Left ventricle myocardium inferior (tissue), 1 donor: ENCODE measurements around the gene ZBTB7B. TPM values are rescaled to one million over a fixed set of nuclear protein-coding genes. Genes with fewer than 3 reads are reported as not detected.

Experiments used
- DNase-seq: peaks from one replicate; pipeline ENCODE4 v3.0.0-alpha.2; 2020
- H3K27ac ChIP-seq: fragments of 200-600 bp; replicated peaks from 2 replicates; pipeline ENCODE4 v1.8.0; 2021
- H3K27me3 ChIP-seq: fragments of 200-600 bp; 2 replicates; pipeline ENCODE4 v1.8.0; 2021; ENCODE audit warnings: low read depth
- H3K36me3 ChIP-seq: fragments of 200-600 bp; 2 replicates; pipeline ENCODE4 v1.8.0; 2021
- H3K4me1 ChIP-seq: fragments of 200-600 bp; 2 replicates; pipeline ENCODE4 v1.8.0; 2021
- H3K4me3 ChIP-seq: fragments of 200-600 bp; 2 replicates; pipeline ENCODE4 v1.8.0; 2021; ENCODE audit warnings: mild to moderate bottlenecking, moderate library complexity
- H3K9me3 ChIP-seq: fragments of 200-600 bp; replicated peaks from 2 replicates; pipeline ENCODE4 v1.8.0; 2021
- CTCF ChIP-seq: fragments of 200-600 bp; IDR thresholded peaks from 2 replicates; pipeline ENCODE4 v1.8.0; 2021; ENCODE audit warnings: antibody characterized with exemption, mild to moderate bottlenecking, borderline replicate concordance
- intact Hi-C: fragments of 100-400 bp; cut with micrococcal nuclease; formaldehyde crosslinking; loops from one replicate; pipeline ENCODE4 v1.11.0; 2022
- total RNA-seq: library from RNA; stranded (reverse); fragmentation: NEBNext Ultra II Directional; extraction: Animal tissue kit (Norgen Biotek cat#: 25700); gene quantifications from one replicate; pipeline ENCODE4 v1.2.1, GENCODE V29; 2021
- donor health status: DM: no; HTN: yes; CAD: no; lungs with severe emphysema.

ZBTB7B gene
- total RNA-seq, 1 donor from 2014 or later: 42.8 TPM

GRCh38 chr1:155009742-155010141 is 7.1 kb downstream of the ZBTB7B start:
- peak overlapping the region; percentile 95 for H3K27ac ChIP-seq
- no peak for DNase-seq

GRCh38 chr1:155010211-155010918 is 7.8 kb downstream of the ZBTB7B start:
- no peaks in the 10 kb centered on the region for H3K9me3 ChIP-seq
- TF ChIP-seq CTCF: no peak
- H3K27ac ChIP-seq: peak overlapping the region; percentile 95
- intact Hi-C loops: no loop called here
- H3K27me3 ChIP-seq: no peaks in the 10 kb centered on the region
- peaks cover 85% of the 10 kb centered on the region for H3K4me1 ChIP-seq
- no peak for DNase-seq
- peaks cover 15% of the 10 kb centered on the region for H3K36me3 ChIP-seq
- H3K4me3 ChIP-seq: peak overlapping the region; percentile 45

More at GRCh38 chr1:155009742-155010141, 7.1 kb downstream of the ZBTB7B start:
- TF ChIP-seq CTCF: no peak
- H3K36me3 ChIP-seq: peaks cover 9% of the 10 kb centered on the region
- no peaks in the 10 kb centered on the region for H3K9me3 ChIP-seq
- no peaks in the 10 kb centered on the region for H3K27me3 ChIP-seq
- intact Hi-C loops: no loop called here
- H3K4me3 ChIP-seq: peak overlapping the region; percentile 45
- H3K4me1 ChIP-seq: peaks cover 92% of the 10 kb centered on the region

GRCh38 chr1:155011004-155011416 is 8.4 kb downstream of the ZBTB7B start:
- no peak for DNase-seq

GRCh38 chr1:155011437-155012025 is 8.9 kb downstream of the ZBTB7B start:
- no peak for DNase-seq
- intact Hi-C loops: no loop called here
- H3K4me3 ChIP-seq: no peak overlapping the region
- H3K36me3 ChIP-seq: peaks cover 27% of the 10 kb centered on the region
- no peaks in the 10 kb centered on the region for H3K27me3 ChIP-seq
- no peaks in the 10 kb centered on the region for H3K9me3 ChIP-seq
- peak overlapping the region; percentile 95 for H3K27ac ChIP-seq
- no peak for TF ChIP-seq CTCF
- peaks cover 74% of the 10 kb centered on the region for H3K4me1 ChIP-seq

More at GRCh38 chr1:155011004-155011416, 8.4 kb downstream of the ZBTB7B start:
- Histone ChIP-seq H3K36me3 (peaks cover 21% of the 10 kb centered on the region), H3K27ac (peak overlapping the region; percentile 95), H3K4me1 (peaks cover 79% of the 10 kb centered on the region), H3K9me3 (no peaks in the 10 kb centered on the region), H3K27me3 (no peaks in the 10 kb centered on the region), H3K4me3 (no peak overlapping the region)
- intact Hi-C loops: no loop called here
- no peak for TF ChIP-seq CTCF

- TF ChIP-seq CTCF: no peak
- Histone ChIP-seq H3K27me3 (no peaks in the 10 kb centered on the region), H3K27ac (peak overlapping the region; percentile 95), H3K9me3 (no peaks in the 10 kb centered on the region), H3K4me1 (peaks cover 74% of the 10 kb centered on the region), H3K36me3 (peaks cover 30% of the 10 kb centered on the region), H3K4me3 (peak overlapping the region; percentile 14)
- peak; percentile 69 for DNase-seq
- intact Hi-C loops: no loop called here
Observed at GRCh38 chr1:155012026-155012546, 9.5 kb downstream of the ZBTB7B start.
